A673 (cell line): ENCODE measurements around the gene CD72. TPM values are rescaled to one million over a fixed set of nuclear protein-coding genes. Genes with fewer than 3 reads are reported as not detected.

Source experiments
- BruUV-seq: library from RNA; stranded (reverse); fragments of 400-500 nt; replicated peaks from 2 replicates; lab custom pipeline; 2021; lab: Mats Ljungman, UMichigan
- CTCF ChIA-PET: fragments of 300-600 bp; sonication (Branson Sonifier 250); formaldehyde crosslinking; loops from one replicate; lab custom pipeline; 2022; ENCODE audit warnings: antibody characterized with exemption; lab: Charles Lee
- POLR2A ChIA-PET: fragments of 300-600 bp; sonication (Branson Sonifier 250); formaldehyde crosslinking; loops from one replicate; lab custom pipeline; 2022; ENCODE audit warnings: antibody characterized with exemption; ENCODE audit not compliant: low non-redundant PET; lab: Charles Lee
- DNase-seq: peaks from one replicate; pipeline ENCODE4 v3.0.0-alpha.2; 2015; ENCODE audit warnings: low spot score
- H3K27ac ChIP-seq: fragments of 200-600 bp; sonication (generic); 2 replicates; pipeline ENCODE4 v1.5.1; 2016; ENCODE audit warnings: mixed run types, low read depth, mild to moderate bottlenecking, mixed read lengths, antibody characterized with exemption, low read length; ENCODE audit not compliant: poor library complexity, severe bottlenecking
- H3K27me3 ChIP-seq: fragments of 200-600 bp; sonication (generic); replicated peaks from 2 replicates; pipeline ENCODE4 v1.6.1; 2017; ENCODE audit warnings: mixed run types, low read depth, mild to moderate bottlenecking, mixed read lengths, antibody characterized with exemption, low read length; ENCODE audit not compliant: insufficient read depth, poor library complexity
- H3K36me3 ChIP-seq: fragments of 200-600 bp; sonication (generic); 2 replicates; pipeline ENCODE4 v1.6.1; 2016; ENCODE audit warnings: mixed run types, mild to moderate bottlenecking, mixed read lengths, antibody characterized with exemption, low read length; ENCODE audit not compliant: insufficient read depth, poor library complexity, severe bottlenecking
- H3K4me1 ChIP-seq: fragments of 200-600 bp; sonication (generic); 2 replicates; pipeline ENCODE4 v1.6.1; 2017; ENCODE audit warnings: mixed run types, mild to moderate bottlenecking, mixed read lengths, antibody characterized with exemption, low read length; ENCODE audit not compliant: insufficient read depth, poor library complexity, severe bottlenecking
- H3K4me3 ChIP-seq: fragments of 200-600 bp; sonication (generic); 2 replicates; pipeline ENCODE4 v1.5.1; 2016; ENCODE audit warnings: low read depth, mixed run types, mild to moderate bottlenecking, mixed read lengths, low read length; ENCODE audit not compliant: poor library complexity, severe bottlenecking
- H3K9me3 ChIP-seq: fragments of 200-600 bp; sonication (generic); 2 replicates; pipeline ENCODE4 v1.6.1; 2016; ENCODE audit warnings: mixed run types, low read depth, mild to moderate bottlenecking, mixed read lengths, antibody characterized with exemption, low read length; ENCODE audit not compliant: poor library complexity, severe bottlenecking
- EZH2 ChIP-seq: fragments of 200-600 bp; sonication (generic); IDR thresholded peaks from 2 replicates; pipeline ENCODE4 v1.6.1; 2017; ENCODE audit warnings: borderline replicate concordance, low read depth, mild to moderate bottlenecking, mixed read lengths, antibody characterized with exemption, low read length; ENCODE audit not compliant: poor library complexity, severe bottlenecking
- intact Hi-C: fragments of 100-400 bp; cut with micrococcal nuclease; formaldehyde crosslinking; loops from one replicate; pipeline ENCODE4 v1.10.0; 2022; ENCODE audit not compliant: unreplicated experiment
- total RNA-seq: library from RNA; stranded (reverse); gene quantifications from 2 replicates; pipeline ENCODE4 v1.2.3, GENCODE V29; 2021
- TF ChIP-seq, protein P1 (sequence below): fragments of 300-800, 200-600 bp; sonication (generic); conservative IDR thresholded peaks from 2 replicates; pipeline ENCODE4 v1.5.1; 2017; ENCODE audit warnings: low read depth, mild to moderate bottlenecking, antibody characterized with exemption, low read length, moderate library complexity, mixed read lengths

CD72 gene
- total RNA-seq, 1 experiment from 2014 or later, result not detected

DNA sequence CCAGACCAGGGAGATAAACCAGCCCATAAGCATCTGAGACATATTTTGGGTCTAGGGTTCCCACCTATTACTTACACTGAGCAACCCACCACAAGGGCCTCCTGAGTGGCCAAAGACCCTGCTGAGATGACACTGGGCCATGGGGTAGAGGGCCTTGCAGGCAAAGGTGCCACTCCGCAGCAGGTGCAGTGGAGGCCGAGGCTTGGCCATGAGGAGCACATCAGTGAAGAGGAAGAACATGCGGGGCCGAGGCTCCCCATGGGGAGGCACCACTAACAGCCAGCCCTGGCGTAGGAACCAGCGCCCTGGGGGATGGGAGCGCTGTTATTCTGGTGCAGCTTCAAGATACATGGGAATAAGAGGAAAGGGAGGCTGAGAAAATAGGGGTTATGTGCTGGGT lies 44.2 kb upstream of the CD72 start:
- H3K36me3 ChIP-seq, result peaks cover 32% of the 10 kb centered on the region
- no peak overlapping the region for H3K4me3 ChIP-seq
- H3K27me3 ChIP-seq, result no peaks in the 10 kb centered on the region
- ChIA-PET CTCF (no interaction called here), POLR2A (no interaction called here)
- peak overlapping the region; percentile 24 for H3K27ac ChIP-seq
- DNase-seq, result no peak
- peaks cover 21% of the 10 kb centered on the region for H3K4me1 ChIP-seq
- intact Hi-C loops, result no loop called here
- H3K9me3 ChIP-seq, result no peaks in the 10 kb centered on the region
- no TSS peak for BruUV-seq
- TF ChIP-seq, protein P1, sequence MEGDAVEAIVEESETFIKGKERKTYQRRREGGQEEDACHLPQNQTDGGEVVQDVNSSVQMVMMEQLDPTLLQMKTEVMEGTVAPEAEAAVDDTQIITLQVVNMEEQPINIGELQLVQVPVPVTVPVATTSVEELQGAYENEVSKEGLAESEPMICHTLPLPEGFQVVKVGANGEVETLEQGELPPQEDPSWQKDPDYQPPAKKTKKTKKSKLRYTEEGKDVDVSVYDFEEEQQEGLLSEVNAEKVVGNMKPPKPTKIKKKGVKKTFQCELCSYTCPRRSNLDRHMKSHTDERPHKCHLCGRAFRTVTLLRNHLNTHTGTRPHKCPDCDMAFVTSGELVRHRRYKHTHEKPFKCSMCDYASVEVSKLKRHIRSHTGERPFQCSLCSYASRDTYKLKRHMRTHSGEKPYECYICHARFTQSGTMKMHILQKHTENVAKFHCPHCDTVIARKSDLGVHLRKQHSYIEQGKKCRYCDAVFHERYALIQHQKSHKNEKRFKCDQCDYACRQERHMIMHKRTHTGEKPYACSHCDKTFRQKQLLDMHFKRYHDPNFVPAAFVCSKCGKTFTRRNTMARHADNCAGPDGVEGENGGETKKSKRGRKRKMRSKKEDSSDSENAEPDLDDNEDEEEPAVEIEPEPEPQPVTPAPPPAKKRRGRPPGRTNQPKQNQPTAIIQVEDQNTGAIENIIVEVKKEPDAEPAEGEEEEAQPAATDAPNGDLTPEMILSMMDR, result no peak
- TF ChIP-seq EZH2, result no peak

DNA sequence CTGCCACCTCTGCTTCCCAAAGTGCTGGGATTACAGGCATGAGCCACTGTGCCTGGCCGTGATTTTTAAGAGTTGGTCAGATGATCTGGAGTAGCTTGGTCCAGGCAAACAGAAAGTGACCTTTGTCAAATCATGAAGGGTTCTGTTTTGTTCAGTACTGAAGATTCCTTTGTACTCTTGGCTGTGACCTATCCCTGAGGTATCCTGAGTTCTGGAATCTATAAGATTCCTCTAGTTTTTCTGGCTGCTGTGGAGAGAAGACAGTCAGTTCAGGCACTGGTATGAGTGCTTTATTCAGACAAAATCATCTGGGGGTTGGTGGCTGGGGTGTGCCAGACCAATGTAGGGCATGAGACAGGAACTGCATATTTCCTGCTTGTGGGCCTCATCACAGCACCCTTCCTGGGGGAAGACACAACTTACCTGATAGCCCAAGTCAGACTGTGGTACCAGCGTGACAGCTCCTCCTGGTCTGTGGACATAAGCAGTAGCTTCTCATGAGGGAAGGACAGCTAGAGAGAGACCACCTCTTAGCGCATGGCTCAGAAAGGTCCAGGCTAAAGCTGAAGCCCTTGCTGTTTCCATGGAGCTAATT lies 43.6 kb upstream of the CD72 start:
- Histone ChIP-seq H3K9me3 (no peaks in the 10 kb centered on the region), H3K27me3 (no peaks in the 10 kb centered on the region), H3K27ac (peak overlapping the region; percentile 25), H3K36me3 (peaks cover 32% of the 10 kb centered on the region), H3K4me1 (peaks cover 21% of the 10 kb centered on the region), H3K4me3 (no peak overlapping the region)
- BruUV-seq, result no TSS peak
- intact Hi-C loops, result no loop called here
- TF ChIP-seq, protein P1, result no peak
- TF ChIP-seq EZH2, result no peak
- ChIA-PET POLR2A (no interaction called here), CTCF (interaction anchor here (0.9 kb wide), 1 partner anchor 35 kb away, joined by 5 read pairs; no protein-coding TSS in a partner anchor)
- DNase-seq, result no peak

DNA sequence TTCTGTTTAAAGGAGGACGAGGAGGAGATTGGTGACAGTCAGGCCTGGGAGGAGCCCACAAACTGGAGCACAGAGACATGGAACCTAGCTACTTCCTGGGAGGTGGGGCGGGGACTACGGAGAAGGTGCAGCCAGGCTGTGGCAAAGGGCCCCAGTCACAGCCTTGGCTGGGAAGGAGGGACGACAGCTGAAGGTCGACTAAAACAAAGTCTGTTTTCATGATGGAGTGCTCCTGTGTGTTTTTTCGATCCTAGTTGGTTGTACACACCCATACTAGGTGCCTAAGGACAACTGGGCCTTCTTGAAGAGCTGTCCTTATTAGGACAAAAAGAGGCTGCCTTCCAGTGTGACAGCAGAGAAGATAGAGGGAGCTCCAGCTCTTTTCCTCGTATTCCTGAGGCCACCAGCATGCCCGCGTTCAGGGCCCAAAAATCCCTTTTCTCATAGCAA lies 42.8 kb upstream of the CD72 start:
- intact Hi-C loops, result no loop called here
- CTCF ChIA-PET, result interaction anchor here (0.5 to 0.9 kb wide), 3 partner anchors 29 to 1580 kb away, joined by 3 to 5 read pairs (median 5); no protein-coding TSS in a partner anchor
- H3K36me3 ChIP-seq, result peaks cover 32% of the 10 kb centered on the region
- no peaks in the 10 kb centered on the region for H3K27me3 ChIP-seq
- H3K9me3 ChIP-seq, result no peaks in the 10 kb centered on the region
- no peak overlapping the region for H3K4me3 ChIP-seq
- H3K27ac ChIP-seq, result peak overlapping the region; percentile 25
- no peak for TF ChIP-seq EZH2
- TF ChIP-seq, protein P1, result peak; percentile 58
- H3K4me1 ChIP-seq, result peaks cover 21% of the 10 kb centered on the region
- POLR2A ChIA-PET, result no interaction called here
- DNase-seq, result peak; percentile 55
- no TSS peak for BruUV-seq
